Measurements from ENCODE around the gene BANP.
"Not testable (repeated sequence)": the region's sequence is repeated elsewhere in the genome, so short reads cannot be mapped to it uniquely, and the experiment has no call there.

DNA sequence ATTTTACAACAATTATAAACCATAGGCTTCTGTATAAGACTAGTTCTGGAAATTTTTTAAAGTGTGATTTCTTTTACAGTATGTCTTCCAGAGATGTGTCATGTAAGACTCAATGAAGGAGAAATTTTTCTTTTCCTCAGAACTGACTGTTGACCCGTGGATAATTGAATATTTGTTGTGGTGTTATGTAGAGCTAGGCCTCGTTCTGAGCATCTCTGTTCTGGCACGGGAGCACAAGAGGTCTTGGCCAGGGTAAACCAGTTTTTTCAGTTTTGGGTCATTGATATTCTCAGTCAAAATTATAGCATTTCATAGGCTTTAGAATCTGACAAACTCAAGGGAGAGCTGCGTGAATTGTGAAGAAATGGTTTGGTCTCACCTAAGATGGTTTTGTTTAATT, 39.0 kb downstream of the BANP start:
- TF ChIP-seq, protein P1, sequence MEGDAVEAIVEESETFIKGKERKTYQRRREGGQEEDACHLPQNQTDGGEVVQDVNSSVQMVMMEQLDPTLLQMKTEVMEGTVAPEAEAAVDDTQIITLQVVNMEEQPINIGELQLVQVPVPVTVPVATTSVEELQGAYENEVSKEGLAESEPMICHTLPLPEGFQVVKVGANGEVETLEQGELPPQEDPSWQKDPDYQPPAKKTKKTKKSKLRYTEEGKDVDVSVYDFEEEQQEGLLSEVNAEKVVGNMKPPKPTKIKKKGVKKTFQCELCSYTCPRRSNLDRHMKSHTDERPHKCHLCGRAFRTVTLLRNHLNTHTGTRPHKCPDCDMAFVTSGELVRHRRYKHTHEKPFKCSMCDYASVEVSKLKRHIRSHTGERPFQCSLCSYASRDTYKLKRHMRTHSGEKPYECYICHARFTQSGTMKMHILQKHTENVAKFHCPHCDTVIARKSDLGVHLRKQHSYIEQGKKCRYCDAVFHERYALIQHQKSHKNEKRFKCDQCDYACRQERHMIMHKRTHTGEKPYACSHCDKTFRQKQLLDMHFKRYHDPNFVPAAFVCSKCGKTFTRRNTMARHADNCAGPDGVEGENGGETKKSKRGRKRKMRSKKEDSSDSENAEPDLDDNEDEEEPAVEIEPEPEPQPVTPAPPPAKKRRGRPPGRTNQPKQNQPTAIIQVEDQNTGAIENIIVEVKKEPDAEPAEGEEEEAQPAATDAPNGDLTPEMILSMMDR (IDR thresholded peaks at IDR 0.05; ENCODE audit: poor library complexity): not testable (repeated sequence)
- TF ChIP-seq EZH2 (IDR thresholded peaks at IDR 0.05; ENCODE audit: borderline replicate concordance): not testable (repeated sequence)
